ENCODE measurements around the gene AQP1. TPM values are rescaled to one million over a fixed set of nuclear protein-coding genes. Genes with fewer than 3 reads are reported as not detected.

The AQP1 gene
- total RNA-seq, 1 donor from 2014 or later = 1.4 TPM

DNA sequence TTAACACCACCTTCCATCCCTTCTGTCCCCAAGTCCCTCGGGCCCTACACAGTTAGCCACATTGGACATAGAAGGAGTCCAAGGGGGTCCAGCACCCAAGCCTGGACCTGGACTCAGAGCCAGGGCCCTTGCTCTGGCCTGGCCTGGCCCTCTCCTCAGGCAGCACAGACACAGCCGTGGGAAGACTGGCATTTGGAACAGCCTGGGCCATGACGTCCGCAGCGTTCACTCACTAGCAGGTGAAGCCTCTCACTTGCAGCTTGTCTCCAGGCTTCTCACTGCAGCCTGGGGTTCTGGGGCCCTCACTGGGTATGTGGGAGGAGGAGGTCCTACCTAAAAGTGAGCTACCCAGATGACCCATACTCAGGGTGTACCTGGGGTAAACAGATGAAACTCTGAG lies 33.7 kb upstream of the AQP1 start:
- peaks cover 15% of the 10 kb centered on the region for H3K36me3 Mint-ChIP-seq (ENCODE audit: low read depth)
- peaks cover 25% of the 10 kb centered on the region for H3K4me1 Mint-ChIP-seq

DNA sequence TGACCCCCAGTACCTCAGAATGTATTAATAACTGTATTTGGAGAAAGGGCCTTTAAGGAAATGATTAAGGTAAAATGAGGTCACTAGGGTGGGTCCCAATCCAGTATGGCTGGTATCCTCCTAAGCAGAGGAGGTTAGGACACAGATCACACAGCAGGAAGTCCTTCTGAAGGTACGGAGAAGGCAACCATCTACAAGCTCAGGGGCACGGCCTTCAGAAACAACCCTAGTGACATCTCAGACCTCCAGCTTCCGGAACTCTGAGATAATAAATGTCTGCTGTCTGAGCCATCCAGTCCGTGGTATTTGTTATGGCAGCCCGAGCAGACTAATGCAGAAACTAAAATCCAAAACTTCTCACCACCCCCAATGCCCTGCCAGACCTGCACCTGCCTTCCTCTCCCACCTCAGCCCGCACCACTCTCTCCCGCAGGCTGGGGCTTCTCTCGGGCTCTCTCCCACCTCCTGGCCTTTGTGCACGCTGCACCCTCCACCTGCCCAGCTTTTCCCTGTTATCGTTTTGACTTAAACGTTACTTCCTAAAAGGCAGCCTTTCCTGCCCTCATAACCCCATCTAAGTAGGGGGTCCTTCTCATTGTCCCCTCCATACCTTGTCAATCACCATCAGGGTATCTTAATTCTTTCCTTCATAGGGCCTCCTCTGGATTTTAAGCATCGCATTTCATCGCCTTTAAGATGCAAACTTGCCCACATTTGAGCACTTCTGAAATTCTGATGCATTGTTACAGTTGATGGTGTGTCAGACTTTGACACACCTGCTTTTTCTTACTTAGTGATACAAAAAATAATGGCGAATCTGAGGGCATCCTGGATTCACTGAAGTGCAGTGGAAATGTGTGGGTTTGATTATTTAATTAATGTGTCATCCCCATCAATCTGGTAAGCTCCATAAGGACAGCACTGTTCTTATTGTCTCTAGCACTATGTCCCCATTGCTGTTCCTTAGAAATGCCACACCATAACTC lies 32.2 kb upstream of the AQP1 start:
- no peaks in the 10 kb centered on the region for H3K9me3 Mint-ChIP-seq
- H3K4me1 Mint-ChIP-seq = peaks cover 25% of the 10 kb centered on the region
- H3K36me3 Mint-ChIP-seq (ENCODE audit: low read depth) = peaks cover 15% of the 10 kb centered on the region
- no peak overlapping the region for H3K27ac Mint-ChIP-seq (ENCODE audit: unreplicated experiment)
- no peak for DNase-seq (ENCODE audit: low read depth, low spot score)
- H3K27me3 Mint-ChIP-seq (ENCODE audit: low read depth) = no peaks in the 10 kb centered on the region
- no peak overlapping the region for H3K4me3 Mint-ChIP-seq
- TF ChIP-seq, protein P1, sequence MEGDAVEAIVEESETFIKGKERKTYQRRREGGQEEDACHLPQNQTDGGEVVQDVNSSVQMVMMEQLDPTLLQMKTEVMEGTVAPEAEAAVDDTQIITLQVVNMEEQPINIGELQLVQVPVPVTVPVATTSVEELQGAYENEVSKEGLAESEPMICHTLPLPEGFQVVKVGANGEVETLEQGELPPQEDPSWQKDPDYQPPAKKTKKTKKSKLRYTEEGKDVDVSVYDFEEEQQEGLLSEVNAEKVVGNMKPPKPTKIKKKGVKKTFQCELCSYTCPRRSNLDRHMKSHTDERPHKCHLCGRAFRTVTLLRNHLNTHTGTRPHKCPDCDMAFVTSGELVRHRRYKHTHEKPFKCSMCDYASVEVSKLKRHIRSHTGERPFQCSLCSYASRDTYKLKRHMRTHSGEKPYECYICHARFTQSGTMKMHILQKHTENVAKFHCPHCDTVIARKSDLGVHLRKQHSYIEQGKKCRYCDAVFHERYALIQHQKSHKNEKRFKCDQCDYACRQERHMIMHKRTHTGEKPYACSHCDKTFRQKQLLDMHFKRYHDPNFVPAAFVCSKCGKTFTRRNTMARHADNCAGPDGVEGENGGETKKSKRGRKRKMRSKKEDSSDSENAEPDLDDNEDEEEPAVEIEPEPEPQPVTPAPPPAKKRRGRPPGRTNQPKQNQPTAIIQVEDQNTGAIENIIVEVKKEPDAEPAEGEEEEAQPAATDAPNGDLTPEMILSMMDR (conservative IDR thresholded peaks at IDR 0.05) = no peak

More for the DNA sequence above, 33.7 kb upstream of the AQP1 start:
- H3K4me3 Mint-ChIP-seq = no peak overlapping the region
- H3K9me3 Mint-ChIP-seq = no peaks in the 10 kb centered on the region
- TF ChIP-seq, protein P1 (conservative IDR thresholded peaks at IDR 0.05) = no peak
- no peak overlapping the region for H3K27ac Mint-ChIP-seq (ENCODE audit: unreplicated experiment)
- DNase-seq (ENCODE audit: low read depth, low spot score) = no peak
- H3K27me3 Mint-ChIP-seq (ENCODE audit: low read depth) = no peaks in the 10 kb centered on the region

DNA sequence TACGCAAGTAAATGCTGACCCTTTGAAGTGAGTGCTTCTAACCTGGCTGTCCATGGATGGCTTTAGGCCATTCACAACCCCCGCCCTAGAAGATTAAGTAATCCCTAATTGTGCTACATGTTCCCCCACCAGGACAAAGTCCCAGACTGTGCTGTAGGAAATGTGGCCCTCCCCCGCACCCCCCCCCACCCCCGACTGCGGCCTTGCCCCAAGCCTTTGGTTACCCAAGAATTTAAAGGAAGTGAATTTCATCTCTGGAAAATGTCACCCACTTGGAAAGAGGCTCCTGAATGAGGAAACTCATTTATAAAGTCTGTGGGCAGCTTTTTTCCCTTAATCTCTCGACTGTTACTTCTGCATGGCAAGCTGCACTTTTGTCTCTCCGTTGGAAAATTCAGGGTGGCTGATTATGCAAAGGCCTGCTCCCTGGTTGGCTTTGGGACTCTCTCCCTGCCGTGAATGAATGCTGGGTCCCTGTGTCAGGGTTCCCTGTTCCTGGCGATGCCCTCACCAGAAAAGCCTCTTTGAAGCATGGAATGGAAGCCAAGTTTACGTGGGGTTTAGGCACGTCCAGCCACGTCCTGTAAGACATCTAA lies 31.4 kb upstream of the AQP1 start:
- Mint-ChIP-seq H3K36me3 (ENCODE audit: low read depth) (peaks cover 12% of the 10 kb centered on the region), H3K9me3 (no peaks in the 10 kb centered on the region), H3K4me3 (no peak overlapping the region), H3K27me3 (ENCODE audit: low read depth) (no peaks in the 10 kb centered on the region), H3K27ac (ENCODE audit: unreplicated experiment) (no peak overlapping the region), H3K4me1 (peaks cover 25% of the 10 kb centered on the region)
- TF ChIP-seq, protein P1 (conservative IDR thresholded peaks at IDR 0.05) = no peak
- DNase-seq (ENCODE audit: low read depth, low spot score) = no peak

DNA sequence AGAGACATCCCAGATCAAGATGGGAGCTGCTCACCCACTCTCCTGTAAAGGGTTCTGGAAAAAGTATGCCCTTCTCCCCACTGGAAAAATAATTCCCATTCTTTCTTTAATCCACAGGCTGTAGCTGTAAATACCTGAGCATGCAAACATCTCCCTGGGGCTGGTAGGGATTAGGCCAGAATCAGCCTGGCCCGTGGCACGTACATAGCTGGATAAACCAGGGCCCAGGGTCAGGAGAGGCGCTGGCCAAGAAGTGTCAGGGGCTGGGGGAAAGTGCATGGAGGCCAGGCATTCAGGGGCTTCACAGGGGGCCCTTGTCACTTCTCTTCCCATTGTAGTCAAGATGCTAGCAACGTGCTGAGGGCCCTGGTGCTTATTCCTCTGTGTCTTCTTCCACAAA lies 30.7 kb upstream of the AQP1 start:
- Mint-ChIP-seq H3K4me3 (no peak overlapping the region), H3K27me3 (ENCODE audit: low read depth) (no peaks in the 10 kb centered on the region), H3K27ac (ENCODE audit: unreplicated experiment) (peak overlapping the region; percentile 27), H3K9me3 (no peaks in the 10 kb centered on the region), H3K36me3 (ENCODE audit: low read depth) (peaks cover 5% of the 10 kb centered on the region), H3K4me1 (peaks cover 25% of the 10 kb centered on the region)
- DNase-seq (ENCODE audit: low read depth, low spot score) = no peak
- TF ChIP-seq, protein P1 (conservative IDR thresholded peaks at IDR 0.05) = no peak

DNA sequence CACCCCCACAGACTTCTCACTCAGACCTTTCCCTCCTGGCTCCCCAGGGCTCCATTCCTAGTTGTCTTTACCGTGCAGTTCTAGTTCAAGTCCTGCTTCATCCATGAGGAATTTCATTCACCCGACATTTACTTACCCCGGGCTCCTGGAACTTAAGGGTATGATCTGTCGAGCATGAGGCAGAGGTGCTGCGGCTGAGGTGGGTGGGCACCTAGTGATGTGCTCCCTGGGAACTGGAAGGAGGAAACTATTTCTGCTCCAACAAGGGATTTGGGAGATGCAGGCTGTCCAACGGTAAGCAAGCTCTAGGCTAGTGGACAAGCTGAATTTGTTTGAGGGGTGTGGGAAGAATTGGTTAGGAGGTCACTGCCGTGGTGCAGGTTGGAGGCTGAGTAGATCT lies 30.2 kb upstream of the AQP1 start:
- H3K27ac Mint-ChIP-seq (ENCODE audit: unreplicated experiment) = peak overlapping the region; percentile 51
- peaks cover 25% of the 10 kb centered on the region for H3K4me1 Mint-ChIP-seq
- H3K36me3 Mint-ChIP-seq (ENCODE audit: low read depth) = peaks cover 3% of the 10 kb centered on the region
- TF ChIP-seq, protein P1 (conservative IDR thresholded peaks at IDR 0.05) = no peak
- no peak for DNase-seq (ENCODE audit: low read depth, low spot score)
- H3K4me3 Mint-ChIP-seq = no peak overlapping the region
- H3K27me3 Mint-ChIP-seq (ENCODE audit: low read depth) = no peaks in the 10 kb centered on the region
- no peaks in the 10 kb centered on the region for H3K9me3 Mint-ChIP-seq

All from neural crest cell (in vitro differentiated cells).